H1 (cell line): ENCODE data around the gene ARAP3. TPM values are rescaled to one million over a fixed set of nuclear protein-coding genes. Genes with fewer than 3 reads are reported as not detected.

Experiments
- CTCF ChIA-PET: fragments of 300-600 bp; sonication (Branson Sonifier 250); formaldehyde crosslinking; loops from one replicate; lab custom pipeline; 2021; ENCODE audit not compliant: partially characterized antibody; lab: Charles Lee
- POLR2A ChIA-PET: fragments of 300-600 bp; sonication (Branson Sonifier 250); formaldehyde crosslinking; loops from one replicate; lab custom pipeline; 2021; ENCODE audit warnings: inconsistent platforms; ENCODE audit not compliant: partially characterized antibody; lab: Charles Lee
- DNase-seq, 2 experiments: peaks; one replicate each; pipeline versions ENCODE4 v3.0.0 to v3.0.0-alpha.2; 2010 to 2022; ENCODE audit warnings: low spot score in 2 of 2, low read depth in 1 of 2, mixed read lengths in 1 of 2
- FAIRE-seq: peaks from 2 replicates; lab custom pipeline; 2011; peaks lifted over from hg19 to GRCh38; lab: Jason Lieb, UNC
- H2AFZ ChIP-seq: 2 replicates; pipeline ENCODE4 v1.8.1; 2012; ENCODE audit warnings: low read length, inconsistent platforms
- H2AK5ac ChIP-seq: 2 replicates; pipeline ENCODE4 v1.6.1; 2013; ENCODE audit warnings: low read depth, low read length
- H2BK120ac ChIP-seq: replicated peaks from 2 replicates; pipeline ENCODE3; 2013; ENCODE audit warnings: low read depth, low read length, inconsistent platforms
- H2BK12ac ChIP-seq: 2 replicates; pipeline ENCODE4 v1.6.1; 2013; ENCODE audit warnings: low read depth, low read length
- H2BK15ac ChIP-seq: 2 replicates; pipeline ENCODE4 v1.6.1; 2013; ENCODE audit warnings: low read length
- H2BK20ac ChIP-seq: 2 replicates; pipeline ENCODE4 v1.6.1; 2013; ENCODE audit warnings: low read length
- H2BK5ac ChIP-seq: 2 replicates; pipeline ENCODE4 v1.6.1; 2013; ENCODE audit warnings: low read depth, low read length
- H3K14ac ChIP-seq: 2 replicates; pipeline ENCODE4 v1.6.1; 2013; ENCODE audit warnings: inconsistent platforms; ENCODE audit not compliant: insufficient read length
- H3K18ac ChIP-seq: 2 replicates; pipeline ENCODE4 v1.6.1; 2013; ENCODE audit warnings: low read length; ENCODE audit errors: extremely low read depth
- H3K23ac ChIP-seq: 2 replicates; pipeline ENCODE4 v1.6.1; 2013; ENCODE audit warnings: inconsistent platforms; ENCODE audit not compliant: insufficient read length
- H3K23me2 ChIP-seq: 2 replicates; pipeline ENCODE4 v1.6.1; 2013; ENCODE audit warnings: low read depth, low read length
- H3K27ac ChIP-seq: 2 replicates; pipeline ENCODE4 v1.6.1; 2011; ENCODE audit warnings: low read depth, low read length, inconsistent platforms
- H3K27me3 ChIP-seq, 4 experiments: replicated peaks in 1 of 4; 1 replicate in 1 of 4; 2 replicates in 3 of 4; pipeline versions ENCODE4 v1.6.1 to v1.8.1; 2011 to 2013; ENCODE audit warnings: low read length in 3 of 4, mild to moderate bottlenecking in 3 of 4, inconsistent platforms in 2 of 4, mixed read lengths in 2 of 4, moderate library complexity in 1 of 4; ENCODE audit not compliant: control insufficient read depth in 3 of 4, insufficient read depth in 3 of 4; ENCODE audit errors: extremely low read depth in 1 of 4
- H3K36me3 ChIP-seq, 4 experiments: 2 replicates each; pipeline versions ENCODE4 v1.6.1 to v1.8.1; 2011 to 2013; ENCODE audit warnings: mild to moderate bottlenecking in 4 of 4, low read length in 3 of 4, moderate library complexity in 2 of 4, control low read depth in 1 of 4, inconsistent platforms in 1 of 4; ENCODE audit not compliant: insufficient read depth in 4 of 4, control insufficient read depth in 2 of 4
- H3K4ac ChIP-seq: replicated peaks from 2 replicates; pipeline ENCODE3; 2013; ENCODE audit warnings: low read length, low read depth, mixed read lengths, inconsistent platforms; ENCODE audit not compliant: insufficient read length
- H3K4me1 ChIP-seq, 4 experiments: replicated peaks in 1 of 4; 1 replicate in 1 of 4; 2 replicates in 3 of 4; pipeline versions ENCODE4 v1.6.1 to v1.8.1; 2011 to 2013; ENCODE audit warnings: low read length in 3 of 4, inconsistent platforms in 2 of 4, mixed read lengths in 1 of 4; ENCODE audit not compliant: insufficient read depth in 4 of 4, control insufficient read depth in 3 of 4
- H3K4me2 ChIP-seq, 2 experiments: 2 replicates each; pipeline versions ENCODE4 v1.6.1 to v1.8.1; 2011 to 2013; ENCODE audit warnings: low read depth in 2 of 2, low read length in 2 of 2, control low read depth in 1 of 2, inconsistent platforms in 1 of 2, mild to moderate bottlenecking in 1 of 2; ENCODE audit not compliant: insufficient read depth in 1 of 2
- H3K4me3 ChIP-seq, 4 experiments: fragments of 200-600, 300-600 bp in 1 of 4; sonication (generic), shearing (Covaris generic), sonication (Bioruptor Twin) in 1 of 4; 2 replicates each; pipeline versions ENCODE4 v1.5.1 to v1.8.1; 2011 to 2016; ENCODE audit warnings: low read length in 4 of 4, low read depth in 3 of 4, control low read depth in 2 of 4, inconsistent platforms in 2 of 4, mild to moderate bottlenecking in 2 of 4, mixed read lengths in 1 of 4, moderate library complexity in 1 of 4; ENCODE audit not compliant: insufficient read depth in 2 of 4; ENCODE audit errors: extremely low read depth in 1 of 4
- H3K56ac ChIP-seq: replicated peaks from 2 replicates; pipeline ENCODE3; 2013; ENCODE audit warnings: low read depth, mild to moderate bottlenecking, mixed read lengths, low read length, inconsistent platforms; ENCODE audit not compliant: insufficient read length
- H3K79me1 ChIP-seq: 2 replicates; pipeline ENCODE4 v1.6.1; 2013; ENCODE audit warnings: low read depth, low read length, control low read depth
- H3K79me2 ChIP-seq, 2 experiments: 2 replicates each; pipeline versions ENCODE4 v1.6.1 to v1.8.1; 2012 to 2013; ENCODE audit warnings: low read length in 2 of 2, mild to moderate bottlenecking in 2 of 2, inconsistent platforms in 1 of 2; ENCODE audit not compliant: insufficient read depth in 2 of 2, control insufficient read depth in 1 of 2
- H3K9ac ChIP-seq, 4 experiments: replicated peaks in 1 of 4; 1 replicate in 1 of 4; 2 replicates in 3 of 4; pipeline versions ENCODE4 v1.6.1 to v1.8.1; 2011 to 2013; ENCODE audit warnings: low read depth in 3 of 4, low read length in 3 of 4, control low read depth in 2 of 4, mild to moderate bottlenecking in 2 of 4, moderate library complexity in 2 of 4, inconsistent platforms in 1 of 4; ENCODE audit errors: extremely low read depth in 1 of 4
- H3K9me3 ChIP-seq, 2 experiments: 2 replicates each; pipeline versions ENCODE4 v1.6.1 to v1.8.1; 2012 to 2013; ENCODE audit warnings: mild to moderate bottlenecking in 2 of 2, moderate library complexity in 2 of 2, control low read depth in 1 of 2, inconsistent platforms in 1 of 2, low read depth in 1 of 2, low read length in 1 of 2, mixed read lengths in 1 of 2; ENCODE audit not compliant: insufficient read depth in 2 of 2
- H4K20me1 ChIP-seq, 2 experiments: replicated peaks in 1 of 2; 2 replicates each; pipeline versions ENCODE3 to v1.8.1; 2011 to 2013; ENCODE audit warnings: inconsistent platforms in 2 of 2, low read length in 2 of 2, mild to moderate bottlenecking in 1 of 2; ENCODE audit not compliant: insufficient read depth in 2 of 2, control insufficient read depth in 1 of 2
- H4K5ac ChIP-seq: 2 replicates; pipeline ENCODE4 v1.6.1; 2013; ENCODE audit warnings: low read length, low read depth, mixed read lengths, inconsistent platforms; ENCODE audit not compliant: insufficient read length
- H4K8ac ChIP-seq: 2 replicates; pipeline ENCODE4 v1.8.0; 2013; ENCODE audit warnings: mild to moderate bottlenecking, moderate library complexity, low read length, inconsistent platforms; ENCODE audit not compliant: insufficient read depth; ENCODE audit errors: extremely low read depth
- H4K91ac ChIP-seq: replicated peaks from 2 replicates; pipeline ENCODE3; 2013; ENCODE audit warnings: low read length, mixed read lengths, inconsistent platforms; ENCODE audit not compliant: insufficient read length
- ASH2L ChIP-seq: fragments of 200-600, 300-600 bp; sonication (generic); IDR thresholded peaks from one replicate; pipeline ENCODE4 v1.7.1; 2017; ENCODE audit warnings: low read length
- CREB1 ChIP-seq: IDR thresholded peaks from 2 replicates; pipeline ENCODE4 v1.6.1; 2012; ENCODE audit warnings: inconsistent platforms
- CTBP2 ChIP-seq: IDR thresholded peaks from 2 replicates; pipeline ENCODE4 v1.7.0; 2011; ENCODE audit warnings: borderline replicate concordance, mild to moderate bottlenecking, moderate library complexity, mixed read lengths, low read length; ENCODE audit not compliant: insufficient read depth, insufficient read length
- POLR2AphosphoS5 ChIP-seq: IDR thresholded peaks from 2 replicates; pipeline ENCODE4 v1.6.1; 2011; ENCODE audit warnings: low read depth, low read length
- RFX5 ChIP-seq: IDR thresholded peaks from 2 replicates; pipeline ENCODE4 v1.6.1; 2011; ENCODE audit warnings: low read depth, low read length, improper control_type of control experiment, borderline replicate concordance
- RNF2 ChIP-seq: fragments of 200-900, 300-1000 bp; sonication (generic); IDR thresholded peaks from 2 replicates; pipeline ENCODE4 v1.7.1; 2016; ENCODE audit warnings: borderline replicate concordance, low read depth, mild to moderate bottlenecking, antibody characterized with exemption, low read length; ENCODE audit not compliant: poor library complexity, severe bottlenecking; ENCODE audit errors: missing control alignments
- SRF ChIP-seq: IDR thresholded peaks from 2 replicates; pipeline ENCODE4 v1.6.1; 2011; ENCODE audit warnings: mild to moderate bottlenecking, low read depth, low read length, moderate library complexity
- TCF12 ChIP-seq: IDR thresholded peaks from 2 replicates; pipeline ENCODE4 v1.6.1; 2011; ENCODE audit warnings: low read depth, mild to moderate bottlenecking, low read length
- WGBS, 2 experiments: shearing (Covaris generic) in 1 of 2; methylation state at CpG; one replicate each; pipeline versions ENCODE4 v1.1.6 to v1.1.7; 2013 to 2015; ENCODE audit warnings: low lambda C conversion rate in 2 of 2, mixed read lengths in 2 of 2, inconsistent platforms in 1 of 2, low coverage in 1 of 2, missing lambda C conversion rate in 1 of 2; ENCODE audit not compliant: insufficient replicate concordance in 2 of 2, insufficient coverage in 1 of 2, insufficient read length in 1 of 2; ENCODE audit errors: extremely low coverage in 1 of 2, missing lambda C conversion rate in 1 of 2; 5-methylcytosine and 5-hydroxymethylcytosine counted together
- polyA plus RNA-seq, 7 experiments: library from polyadenylated mRNA; depleted of rRNA in 3 of 7; stranded (reverse) in 5 of 7; unstranded in 2 of 7; fragments of >200 nt in 5 of 7; fragments of 200-250 nt in 2 of 7; gene quantifications; 1 replicate in 5 of 7; 2 replicates in 1 of 7; 4 replicates in 1 of 7; pipeline versions ENCODE4 v1.2.1 to v1.2.3, GENCODE V29; 2011 to 2013; ENCODE audit warnings: missing spikeins in 2 of 7, mixed read lengths in 2 of 7
- total RNA-seq: library from RNA; stranded (reverse); fragmentation: NEBNext Ultra II Directional; extraction: Animal tissue kit (Norgen Biotek cat#: 25700); gene quantifications from 2 replicates; pipeline ENCODE4 v1.2.1, GENCODE V29; 2021
- TF ChIP-seq, protein P1 (sequence below): IDR thresholded peaks from 2 replicates; pipeline ENCODE4 v1.6.1; 2012; ENCODE audit warnings: low read length, inconsistent platforms

The ARAP3 gene
- total and polyA plus RNA-seq, 2 of the 8 experiments (the other 6 are each of a cell fraction or from before 2014, with no cell fraction given), result 14.4 to 48.6 TPM

DNA sequence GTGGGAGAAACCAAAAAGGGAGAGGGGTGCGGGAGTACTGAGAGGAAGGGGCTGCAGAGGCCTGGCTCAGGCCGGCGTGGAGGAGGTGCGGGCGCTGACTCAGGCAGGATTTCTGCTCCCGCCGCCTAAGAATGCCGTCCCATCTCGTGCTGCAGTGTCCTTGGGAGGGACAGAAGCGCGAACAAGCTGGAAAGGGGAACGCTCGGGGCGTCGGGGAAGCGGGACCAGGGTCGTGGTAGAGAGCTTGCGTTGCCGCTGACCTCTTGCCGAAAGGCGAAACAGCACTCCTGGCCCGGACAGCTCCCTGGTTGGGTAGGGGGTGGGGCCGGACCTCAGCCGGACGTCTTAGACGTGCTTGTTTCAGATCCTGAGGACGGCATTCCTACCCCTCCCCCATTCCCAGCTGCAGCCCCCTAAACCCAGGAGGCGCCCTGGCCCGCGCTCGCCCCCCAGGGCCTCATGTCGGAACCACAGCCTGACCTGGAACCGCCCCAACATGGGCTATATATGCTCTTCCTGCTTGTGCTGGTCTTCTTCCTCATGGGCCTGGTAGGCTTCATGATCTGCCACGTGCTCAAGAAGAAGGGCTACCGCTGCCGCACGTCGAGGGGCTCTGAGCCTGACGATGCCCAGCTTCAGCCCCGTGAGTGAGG lies 44.1 kb downstream of the ARAP3 start:
- Histone ChIP-seq H3K4me3 (peak overlapping the region; percentile 84 to 99 (median 98)), H4K5ac (no peak overlapping the region), H2AFZ (no peak overlapping the region), H3K23ac (no peak overlapping the region), H3K4ac (peak overlapping the region; percentile 61), H3K9ac (peak overlapping the region in 2 of 4 experiments; percentile 55 to 63; a peak in 4 of 7 replicates), H4K8ac (peak overlapping the region; percentile 81), H3K79me1 (peaks cover 12% of the 10 kb centered on the region), H2BK5ac (peak overlapping the region; percentile 71; the same call in 1 of the 2 replicates), H3K36me3 (peaks cover 0 to 17% (median 2%) of the 10 kb centered on the region in 4 experiments; a peak in 3 of 8 replicates), H3K23me2 (peaks cover 14% of the 10 kb centered on the region), H2BK15ac (peak overlapping the region; percentile 97), H3K79me2 (peaks cover 10 to 31% of the 10 kb centered on the region in 2 experiments), H3K27ac (no peak overlapping the region), H3K4me2 (peak overlapping the region; percentile 90 to 97), H3K18ac (peak overlapping the region; percentile 71), H2BK120ac (no peak overlapping the region), H3K14ac (no peak overlapping the region), H4K91ac (peak overlapping the region; percentile 61), H3K56ac (no peak overlapping the region), H3K4me1 (peaks cover 0 to 5% (median 3%) of the 10 kb centered on the region in 4 experiments; a peak in 5 of 7 replicates), H2BK20ac (no peak overlapping the region), H3K9me3 (no peaks in the 10 kb centered on the region), H2AK5ac (0 out of 2 replicates have a peak overlapping the region, but pooled peaks have one; percentile 3), H2BK12ac (peak overlapping the region; percentile 96), H3K27me3 (peaks cover 0 to 4% (median 0%) of the 10 kb centered on the region in 4 experiments; a peak in 1 of 7 replicates), H4K20me1 (peaks cover 3 to 15% of the 10 kb centered on the region in 2 experiments)
- 8% methylated on average over 39 of the region's 40 CpGs; no CpG with 5 or more reads in 1 of the 2 experiments for WGBS, 2 experiments
- ChIA-PET POLR2A (interaction anchor here (0.7 to 6.8 kb wide), 16 partner anchors 11 to 323 kb away, joined by 3 to 96 read pairs (median 5); partner anchors contain the start of genes ARAP3, DIAPH1 and FCHSD1), CTCF (interaction anchor here (0.6 to 10.3 kb wide), 18 partner anchors 9 to 347 kb away, joined by 3 to 117 read pairs (median 4); partner anchors contain the start of gene DIAPH1)
- peak; percentile 87 to 91 for DNase-seq
- no peak for FAIRE-seq
- peak; percentile 58; the same call in 1 of the 2 replicates for TF ChIP-seq POLR2AphosphoS5
- TF ChIP-seq ASH2L, result peak; percentile 26
- no peak for TF ChIP-seq CTBP2
- peak; percentile 94 for TF ChIP-seq TCF12
- TF ChIP-seq CREB1, result peak; percentile 54
- TF ChIP-seq, protein P1, sequence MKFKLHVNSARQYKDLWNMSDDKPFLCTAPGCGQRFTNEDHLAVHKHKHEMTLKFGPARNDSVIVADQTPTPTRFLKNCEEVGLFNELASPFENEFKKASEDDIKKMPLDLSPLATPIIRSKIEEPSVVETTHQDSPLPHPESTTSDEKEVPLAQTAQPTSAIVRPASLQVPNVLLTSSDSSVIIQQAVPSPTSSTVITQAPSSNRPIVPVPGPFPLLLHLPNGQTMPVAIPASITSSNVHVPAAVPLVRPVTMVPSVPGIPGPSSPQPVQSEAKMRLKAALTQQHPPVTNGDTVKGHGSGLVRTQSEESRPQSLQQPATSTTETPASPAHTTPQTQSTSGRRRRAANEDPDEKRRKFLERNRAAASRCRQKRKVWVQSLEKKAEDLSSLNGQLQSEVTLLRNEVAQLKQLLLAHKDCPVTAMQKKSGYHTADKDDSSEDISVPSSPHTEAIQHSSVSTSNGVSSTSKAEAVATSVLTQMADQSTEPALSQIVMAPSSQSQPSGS, result no peak
- TF ChIP-seq RNF2, result no peak
- no peak for TF ChIP-seq RFX5
- TF ChIP-seq SRF, result 0 out of 2 replicates have a peak, but pooled peaks have one; percentile 27
